ENCODE results near the gene PFDN1. TPM values are rescaled to one million over a fixed set of nuclear protein-coding genes. Genes with fewer than 3 reads are reported as not detected.

The PFDN1 gene
- total RNA-seq, 2 experiments from 2014 or later = 48.9 to 57.5 TPM

DNA sequence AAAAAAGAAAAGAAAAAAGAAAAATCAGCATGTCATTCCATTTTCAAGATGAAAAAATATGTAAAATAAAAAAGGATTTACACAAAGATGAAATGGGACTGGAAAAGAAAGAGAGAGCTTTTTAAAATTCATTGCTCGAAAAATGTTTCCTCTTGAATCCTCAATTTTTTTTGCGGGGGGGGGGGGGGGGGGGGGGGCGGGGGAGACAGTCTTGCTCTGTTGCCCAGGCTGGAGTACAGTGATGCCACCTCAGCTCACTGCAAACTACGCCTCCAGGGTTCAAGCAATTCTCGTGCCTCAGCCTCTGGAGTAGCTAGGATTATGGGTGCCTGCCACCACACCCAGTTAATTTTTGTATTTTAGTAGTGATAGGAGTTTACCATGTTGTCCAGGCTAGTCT, 16.5 kb downstream of the PFDN1 start:
- Mint-ChIP-seq H3K4me3 (no peak overlapping the region), H3K36me3 (peaks cover 11% of the 10 kb centered on the region), H3K27me3 (no peaks in the 10 kb centered on the region), H3K27ac (no peak overlapping the region), H3K4me1 (peaks cover 32% of the 10 kb centered on the region), H3K9me3 (ENCODE audit: low read depth) (no peaks in the 10 kb centered on the region)
- ATAC-seq (no peak), DNase-seq (no peak)
- CTCF ChIA-PET = interaction anchor here (1.1 to 1.2 kb wide), 2 partner anchors 9 to 77 kb away, joined by 3 to 4 read pairs; no protein-coding TSS in a partner anchor

DNA sequence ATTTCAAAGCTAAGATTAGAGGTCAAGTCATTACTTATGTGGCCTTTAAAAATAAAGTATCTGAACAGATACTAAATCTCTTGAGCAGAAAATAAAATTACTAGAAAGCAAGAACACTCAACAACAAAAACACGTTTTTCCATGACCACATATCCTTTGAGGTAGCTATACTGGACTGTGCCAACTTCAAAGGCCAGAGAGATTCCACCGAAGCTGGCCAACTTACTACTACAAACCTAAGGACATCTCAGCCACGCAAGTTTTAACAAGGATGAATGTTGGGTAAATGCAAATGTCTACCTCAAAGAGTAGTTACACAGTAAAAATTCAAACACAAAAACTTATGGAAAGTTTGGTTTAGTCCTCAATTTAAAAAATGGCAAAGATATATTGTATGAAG, 18.9 kb downstream of the PFDN1 start:
- Mint-ChIP-seq H3K27ac (no peak overlapping the region), H3K9me3 (ENCODE audit: low read depth) (no peaks in the 10 kb centered on the region), H3K4me1 (peaks cover 32% of the 10 kb centered on the region), H3K4me3 (no peak overlapping the region), H3K27me3 (no peaks in the 10 kb centered on the region), H3K36me3 (peaks cover 5% of the 10 kb centered on the region)
- DNase-seq (no peak), ATAC-seq (no peak)
- CTCF ChIA-PET = interaction anchor here (1.2 to 1.4 kb wide), 2 partner anchors 40 to 62 kb away, joined by 3 read pairs; partner anchors contain the start of gene HBEGF

DNA sequence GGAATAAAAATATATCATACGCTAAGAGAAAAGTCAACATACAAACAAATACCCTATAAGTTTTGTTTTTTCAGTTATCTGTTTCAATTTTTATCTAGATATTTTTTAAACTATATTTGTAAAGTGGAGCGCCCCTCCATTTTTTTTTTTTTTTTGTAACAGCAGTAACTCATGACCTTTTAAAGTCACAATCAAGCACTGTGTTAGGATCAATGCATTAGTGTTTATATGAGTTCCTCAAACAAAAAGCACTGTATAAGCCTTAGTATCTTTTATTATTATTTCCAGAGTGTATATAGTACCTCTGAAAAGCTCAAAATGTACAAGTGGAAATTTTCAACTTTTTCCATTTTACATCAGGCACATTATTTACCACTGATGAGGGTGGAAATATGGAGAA, 20.6 kb downstream of the PFDN1 start:
- no peak overlapping the region for H3K27ac Mint-ChIP-seq
- peaks cover 29% of the 10 kb centered on the region for H3K4me1 Mint-ChIP-seq
- DNase-seq (no peak), ATAC-seq (no peak)
- peaks cover 15% of the 10 kb centered on the region for H3K36me3 Mint-ChIP-seq
- H3K4me3 Mint-ChIP-seq = no peak overlapping the region
- CTCF ChIA-PET = no interaction called here
- no peaks in the 10 kb centered on the region for H3K27me3 Mint-ChIP-seq
- no peaks in the 10 kb centered on the region for H3K9me3 Mint-ChIP-seq (ENCODE audit: low read depth)

DNA sequence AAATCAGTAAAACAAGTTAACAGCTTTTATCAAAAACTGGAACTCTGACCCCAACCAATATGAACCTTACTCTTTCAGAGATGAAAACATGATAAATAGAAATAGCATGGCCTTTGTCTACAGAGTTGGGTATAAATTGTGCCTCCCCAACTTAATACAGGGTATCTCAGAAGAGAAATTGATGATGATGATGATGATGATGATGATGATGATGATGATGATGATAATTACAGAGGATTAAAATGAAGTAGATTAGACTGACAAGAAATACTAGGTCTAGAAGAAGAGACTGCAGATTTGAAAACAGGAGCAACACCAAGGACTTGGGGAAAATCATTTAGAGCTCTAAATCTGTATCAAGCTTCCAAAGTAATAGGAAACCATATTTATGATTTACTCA, 27.1 kb downstream of the PFDN1 start:
- DNase-seq = no peak
- Mint-ChIP-seq H3K36me3 (peaks cover 32% of the 10 kb centered on the region), H3K27me3 (no peaks in the 10 kb centered on the region), H3K27ac (no peak overlapping the region), H3K4me1 (peaks cover 17% of the 10 kb centered on the region), H3K4me3 (no peak overlapping the region), H3K9me3 (ENCODE audit: low read depth) (no peaks in the 10 kb centered on the region)
- CTCF ChIA-PET = interaction anchor here (0.7 to 0.9 kb wide), 4 partner anchors 19 to 79 kb away, joined by 3 read pairs; partner anchors contain the start of gene HBEGF
- ATAC-seq = no peak

DNA sequence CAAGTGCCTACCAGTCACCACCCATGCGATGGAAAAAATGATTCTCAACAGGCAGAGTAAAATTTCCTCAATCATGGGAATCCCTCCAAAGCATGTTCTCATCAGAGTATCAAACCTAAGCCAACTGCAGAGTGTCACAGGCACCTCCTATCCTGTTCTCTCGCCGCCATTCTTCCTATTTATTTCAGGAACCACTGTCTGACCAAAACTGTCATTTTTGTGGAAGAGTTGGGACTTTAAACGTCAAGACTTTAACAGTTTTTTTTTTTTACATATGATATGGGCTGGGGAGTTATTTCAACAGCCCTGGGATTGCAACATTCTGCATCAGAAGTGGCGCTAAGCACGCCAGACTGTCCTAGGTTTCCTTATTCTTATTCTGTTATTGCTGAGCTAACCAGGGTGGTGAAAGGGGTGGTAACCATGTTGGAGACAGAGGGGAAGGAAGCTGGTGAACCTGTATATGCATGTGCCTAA, 29.5 kb downstream of the PFDN1 start:
- CTCF ChIA-PET = no interaction called here
- Mint-ChIP-seq H3K4me3 (no peak overlapping the region), H3K4me1 (peaks cover 14% of the 10 kb centered on the region), H3K9me3 (ENCODE audit: low read depth) (no peaks in the 10 kb centered on the region), H3K27me3 (no peaks in the 10 kb centered on the region), H3K27ac (peak overlapping the region; percentile 41), H3K36me3 (peaks cover 29% of the 10 kb centered on the region)
- ATAC-seq (peak; percentile 33), DNase-seq (no peak)

DNA sequence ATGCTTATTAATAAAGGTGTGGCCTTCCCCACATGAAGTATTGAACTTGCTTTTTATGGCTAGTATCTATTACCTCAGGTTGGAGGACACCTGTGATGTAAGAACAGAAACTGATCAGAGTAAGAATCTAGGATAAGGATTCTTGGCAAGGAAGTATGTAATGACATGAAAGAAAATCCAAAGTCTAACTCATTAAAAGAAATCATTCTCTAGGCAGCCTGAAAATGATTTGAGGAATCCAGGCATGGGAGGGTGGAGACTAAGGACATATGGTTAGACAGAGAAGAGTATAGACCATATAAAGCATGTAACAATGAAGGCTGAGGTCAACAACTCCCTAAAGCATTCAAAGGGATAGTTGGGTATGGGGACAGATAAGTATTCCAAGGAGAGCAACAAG, 32.9 kb downstream of the PFDN1 start:
- no peak overlapping the region for H3K27ac Mint-ChIP-seq
- H3K4me3 Mint-ChIP-seq = no peak overlapping the region
- ATAC-seq = no peak
- no peaks in the 10 kb centered on the region for H3K27me3 Mint-ChIP-seq
- no peaks in the 10 kb centered on the region for H3K9me3 Mint-ChIP-seq (ENCODE audit: low read depth)
- H3K36me3 Mint-ChIP-seq = peaks cover 12% of the 10 kb centered on the region
- peaks cover 39% of the 10 kb centered on the region for H3K4me1 Mint-ChIP-seq
- CTCF ChIA-PET = interaction anchor here (2.3 kb wide), 1 partner anchor 26 kb away, joined by 7 read pairs; no protein-coding TSS in a partner anchor
- DNase-seq = no peak

DNA sequence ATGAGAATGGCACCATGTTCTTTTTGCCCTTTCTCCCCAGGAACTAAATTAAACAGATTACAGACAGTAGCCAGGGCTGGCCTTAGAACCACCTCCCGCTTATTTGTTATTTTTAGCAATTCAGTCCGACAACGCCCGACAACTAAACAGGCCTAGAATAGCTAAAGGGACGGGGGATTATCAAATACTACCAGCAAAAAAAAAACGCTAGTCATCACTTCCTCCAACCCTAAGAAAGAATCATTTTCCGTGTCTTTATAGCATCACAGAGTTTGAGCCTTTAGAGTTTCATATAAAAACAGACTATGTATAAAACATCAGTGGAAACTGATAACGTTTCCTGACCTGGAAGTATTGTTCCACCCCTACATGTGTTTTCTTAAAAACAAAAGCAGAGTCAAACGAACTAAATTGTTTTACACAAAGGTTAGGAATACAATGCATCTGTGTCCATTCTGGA, 35.3 kb downstream of the PFDN1 start:
- DNase-seq (no peak), ATAC-seq (no peak)
- Mint-ChIP-seq H3K36me3 (peaks cover 10% of the 10 kb centered on the region), H3K27ac (peak overlapping the region; percentile 17), H3K4me3 (no peak overlapping the region), H3K9me3 (ENCODE audit: low read depth) (no peaks in the 10 kb centered on the region), H3K4me1 (peaks cover 35% of the 10 kb centered on the region), H3K27me3 (no peaks in the 10 kb centered on the region)
- CTCF ChIA-PET = interaction anchor here (0.7 to 1.9 kb wide), 4 partner anchors 23 to 91 kb away, joined by 3 to 4 read pairs (median 3); no protein-coding TSS in a partner anchor

DNA sequence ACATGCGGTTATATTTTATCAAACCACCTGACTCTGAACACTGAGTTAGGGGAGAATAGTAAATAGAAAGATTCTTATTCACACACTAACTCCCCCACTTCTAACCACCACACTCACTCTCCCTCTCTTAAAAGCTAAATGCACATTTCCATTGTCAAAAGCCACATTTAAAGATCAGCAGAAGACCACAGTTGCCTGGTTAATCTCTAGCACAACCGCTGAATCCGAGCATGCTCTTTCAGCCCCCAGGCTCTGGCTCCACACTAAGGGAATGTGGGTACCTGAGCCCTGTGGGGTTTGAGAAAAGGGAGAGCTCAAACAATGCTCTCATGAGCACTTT, 35.7 kb downstream of the PFDN1 start:
- H3K27ac Mint-ChIP-seq = peak overlapping the region; percentile 17
- peaks cover 14% of the 10 kb centered on the region for H3K36me3 Mint-ChIP-seq
- no peaks in the 10 kb centered on the region for H3K27me3 Mint-ChIP-seq
- DNase-seq (no peak), ATAC-seq (no peak)
- H3K4me3 Mint-ChIP-seq = no peak overlapping the region
- H3K4me1 Mint-ChIP-seq = peaks cover 38% of the 10 kb centered on the region
- CTCF ChIA-PET = interaction anchor here (0.9 to 2.1 kb wide), 3 partner anchors 22 to 92 kb away, joined by 3 to 6 read pairs (median 3); no protein-coding TSS in a partner anchor
- no peaks in the 10 kb centered on the region for H3K9me3 Mint-ChIP-seq (ENCODE audit: low read depth)

DNA sequence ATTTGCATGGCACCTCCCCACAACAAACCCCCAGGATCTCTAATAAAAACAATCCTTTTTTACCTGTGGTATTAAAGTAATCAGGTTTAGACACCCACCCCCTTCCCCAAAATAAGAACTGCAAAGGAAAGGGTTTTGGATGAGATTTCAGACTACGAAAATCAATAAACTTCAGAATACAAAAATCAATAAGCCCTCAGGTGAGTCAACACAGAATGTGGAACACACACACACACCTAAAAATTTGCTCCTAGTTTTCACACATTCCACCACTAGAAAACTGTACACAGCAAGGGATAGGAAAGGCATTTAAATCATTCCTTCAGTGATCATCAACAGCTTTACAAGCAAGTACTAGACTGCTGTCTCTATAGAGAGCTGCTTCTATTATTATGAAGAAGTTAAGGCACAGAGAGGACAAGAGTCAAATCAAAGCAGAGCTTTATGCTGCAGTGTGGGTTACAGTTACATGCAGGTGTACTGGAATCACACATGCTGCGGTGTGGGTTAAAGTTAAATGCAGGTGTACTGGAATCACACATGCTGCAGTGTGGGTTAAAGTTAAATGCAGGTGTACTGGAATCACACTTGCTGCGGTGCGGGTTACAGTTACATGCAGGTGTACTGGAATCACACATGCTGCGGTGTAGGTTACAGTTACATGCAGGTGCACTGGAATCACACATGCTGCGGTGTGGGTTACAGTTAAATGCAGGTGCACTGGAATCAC, 36.3 kb downstream of the PFDN1 start:
- H3K27me3 Mint-ChIP-seq = no peaks in the 10 kb centered on the region
- DNase-seq = no peak
- CTCF ChIA-PET = interaction anchor here (1.1 to 2.1 kb wide), 3 partner anchors 22 to 106 kb away, joined by 3 to 6 read pairs (median 3); no protein-coding TSS in a partner anchor
- no peak overlapping the region for H3K27ac Mint-ChIP-seq
- no peaks in the 10 kb centered on the region for H3K9me3 Mint-ChIP-seq (ENCODE audit: low read depth)
- H3K36me3 Mint-ChIP-seq = peaks cover 13% of the 10 kb centered on the region
- no peak for ATAC-seq
- no peak overlapping the region for H3K4me3 Mint-ChIP-seq
- peaks cover 39% of the 10 kb centered on the region for H3K4me1 Mint-ChIP-seq

DNA sequence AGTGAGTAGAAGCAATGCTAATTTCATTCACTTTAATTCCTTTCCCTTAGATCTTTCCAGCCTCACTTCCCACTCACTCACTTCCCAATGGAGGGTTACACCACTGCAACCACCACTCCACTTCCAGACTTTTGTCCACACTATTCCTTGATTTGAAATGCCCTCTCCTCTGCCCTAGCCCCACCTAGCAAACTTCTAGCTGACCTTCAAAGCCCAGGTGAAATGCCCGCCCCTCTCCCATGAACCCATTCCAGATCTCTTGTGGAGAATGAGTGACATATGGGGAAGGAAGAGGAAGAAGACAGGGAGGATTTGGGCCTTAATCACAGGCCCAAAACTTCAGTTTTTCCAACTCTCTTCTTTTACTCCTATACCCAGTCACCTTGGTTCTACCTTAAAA, 37.1 kb downstream of the PFDN1 start:
- DNase-seq = no peak
- peak overlapping the region; percentile 74 for H3K27ac Mint-ChIP-seq
- CTCF ChIA-PET = interaction anchor here (1.6 to 2.1 kb wide), 3 partner anchors 10 to 107 kb away, joined by 3 to 6 read pairs (median 4); no protein-coding TSS in a partner anchor
- no peaks in the 10 kb centered on the region for H3K27me3 Mint-ChIP-seq
- H3K36me3 Mint-ChIP-seq = peaks cover 12% of the 10 kb centered on the region
- ATAC-seq = no peak
- H3K9me3 Mint-ChIP-seq (ENCODE audit: low read depth) = no peaks in the 10 kb centered on the region
- no peak overlapping the region for H3K4me3 Mint-ChIP-seq
- H3K4me1 Mint-ChIP-seq = peaks cover 45% of the 10 kb centered on the region

DNA sequence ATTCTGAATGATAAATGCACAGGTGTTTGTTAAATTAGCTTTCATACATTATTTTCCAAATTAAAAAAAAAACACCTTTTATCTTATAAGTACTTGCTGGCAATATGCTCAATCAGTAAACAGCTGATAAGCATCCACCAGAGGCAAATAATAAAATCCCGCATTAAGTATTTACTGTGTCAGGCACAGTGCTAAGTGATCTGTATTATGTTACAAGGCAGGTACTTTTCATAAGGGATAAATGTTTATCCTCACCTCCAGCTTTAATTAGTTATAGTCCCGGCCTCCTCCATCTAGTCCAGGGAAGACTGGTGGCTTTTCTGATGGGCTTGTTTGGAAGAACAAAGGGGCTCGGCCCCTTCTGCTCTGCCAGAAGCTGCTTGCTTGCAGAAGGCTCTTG, 40.1 kb downstream of the PFDN1 start:
- DNase-seq (no peak), ATAC-seq (no peak)
- Mint-ChIP-seq H3K27ac (no peak overlapping the region), H3K4me1 (peaks cover 66% of the 10 kb centered on the region), H3K27me3 (no peaks in the 10 kb centered on the region), H3K4me3 (no peak overlapping the region), H3K36me3 (peaks cover 30% of the 10 kb centered on the region), H3K9me3 (ENCODE audit: low read depth) (no peaks in the 10 kb centered on the region)
- CTCF ChIA-PET = interaction anchor here (1.2 to 4.1 kb wide), 3 partner anchors 9 to 89 kb away, joined by 3 to 19 read pairs (median 12); no protein-coding TSS in a partner anchor

DNA sequence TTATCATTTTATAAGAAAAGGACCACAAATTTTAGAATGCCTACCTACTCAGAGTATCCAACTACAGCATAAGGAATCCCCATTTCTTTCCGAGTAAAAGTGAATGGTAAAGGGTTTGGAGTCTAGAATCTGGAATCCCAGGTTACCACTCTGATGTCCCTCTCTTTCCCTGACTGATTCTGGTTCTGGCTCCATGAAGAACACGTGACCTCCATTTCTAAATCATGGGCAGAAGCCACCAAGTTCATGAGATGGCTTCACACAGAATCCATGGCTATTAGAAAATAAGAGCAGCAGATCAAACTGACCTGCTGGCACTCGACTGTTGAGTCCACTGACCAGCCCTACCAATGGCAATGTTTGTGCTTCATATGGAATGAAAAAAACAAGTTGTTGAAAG, 40.7 kb downstream of the PFDN1 start:
- Mint-ChIP-seq H3K4me1 (peaks cover 66% of the 10 kb centered on the region), H3K27ac (no peak overlapping the region), H3K4me3 (no peak overlapping the region), H3K27me3 (no peaks in the 10 kb centered on the region), H3K9me3 (ENCODE audit: low read depth) (no peaks in the 10 kb centered on the region), H3K36me3 (peaks cover 36% of the 10 kb centered on the region)
- DNase-seq (no peak), ATAC-seq (no peak)
- CTCF ChIA-PET = interaction anchor here (0.8 to 4.1 kb wide), 7 partner anchors 9 to 101 kb away, joined by 3 to 19 read pairs (median 4); no protein-coding TSS in a partner anchor

DNA sequence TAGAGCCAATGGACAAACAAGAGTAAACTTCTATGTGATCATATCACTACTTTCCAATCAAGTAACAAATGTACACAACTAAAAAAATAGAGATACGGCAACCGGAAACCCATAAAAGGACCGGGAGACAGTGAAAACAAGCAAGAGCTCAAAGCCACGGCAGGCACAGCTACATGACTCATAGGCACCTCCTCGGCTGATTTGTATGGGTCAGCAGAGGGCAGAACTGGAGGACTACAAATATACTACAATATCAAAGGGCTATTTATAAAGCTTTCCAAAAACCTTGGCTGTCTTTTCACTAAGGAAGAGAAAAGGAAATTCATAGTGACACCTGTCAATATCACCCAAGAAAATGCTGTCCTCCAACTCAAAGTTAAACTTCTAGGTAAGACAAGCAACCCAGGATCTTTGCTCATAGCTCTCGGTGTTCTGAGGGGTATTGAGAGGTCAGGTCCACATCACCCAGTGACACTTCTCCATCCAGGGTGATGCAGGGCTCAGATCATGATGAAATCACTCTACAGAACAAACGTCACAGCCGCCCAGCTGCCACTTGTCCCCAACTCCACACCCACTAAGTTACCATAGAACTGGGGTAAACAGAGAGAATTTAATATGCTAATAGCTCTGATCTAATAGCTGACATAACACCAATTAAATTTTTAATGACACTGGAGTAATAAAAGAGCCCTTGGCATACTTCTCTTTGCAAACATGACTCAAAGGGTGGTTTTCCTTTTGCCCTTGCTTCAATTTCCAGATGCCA, 41.3 kb downstream of the PFDN1 start:
- H3K27ac Mint-ChIP-seq = peak overlapping the region; percentile 2
- CTCF ChIA-PET = interaction anchor here (0.6 to 4.1 kb wide), 7 partner anchors 8 to 102 kb away, joined by 3 to 19 read pairs (median 4); no protein-coding TSS in a partner anchor
- H3K36me3 Mint-ChIP-seq = peaks cover 38% of the 10 kb centered on the region
- no peaks in the 10 kb centered on the region for H3K27me3 Mint-ChIP-seq
- peak; percentile 72 for ATAC-seq
- DNase-seq = no peak
- H3K4me1 Mint-ChIP-seq = peaks cover 63% of the 10 kb centered on the region
- no peaks in the 10 kb centered on the region for H3K9me3 Mint-ChIP-seq (ENCODE audit: low read depth)
- no peak overlapping the region for H3K4me3 Mint-ChIP-seq

Measured in activated CD8-positive, alpha-beta memory T cell treated with anti-CD3 and anti-CD28 coated beads, Interleukin-2, amount 10 ng/mL, durations not matched to agents 7 days and 5 days (primary cell).